Measurements from ENCODE around the gene SLC25A6. TPM values are rescaled to one million over a fixed set of nuclear protein-coding genes. Genes with fewer than 3 reads are reported as not detected.

The SLC25A6 gene
- total and polyA plus RNA-seq, 8 donors, result 188 to 398 (median 229) TPM

DNA sequence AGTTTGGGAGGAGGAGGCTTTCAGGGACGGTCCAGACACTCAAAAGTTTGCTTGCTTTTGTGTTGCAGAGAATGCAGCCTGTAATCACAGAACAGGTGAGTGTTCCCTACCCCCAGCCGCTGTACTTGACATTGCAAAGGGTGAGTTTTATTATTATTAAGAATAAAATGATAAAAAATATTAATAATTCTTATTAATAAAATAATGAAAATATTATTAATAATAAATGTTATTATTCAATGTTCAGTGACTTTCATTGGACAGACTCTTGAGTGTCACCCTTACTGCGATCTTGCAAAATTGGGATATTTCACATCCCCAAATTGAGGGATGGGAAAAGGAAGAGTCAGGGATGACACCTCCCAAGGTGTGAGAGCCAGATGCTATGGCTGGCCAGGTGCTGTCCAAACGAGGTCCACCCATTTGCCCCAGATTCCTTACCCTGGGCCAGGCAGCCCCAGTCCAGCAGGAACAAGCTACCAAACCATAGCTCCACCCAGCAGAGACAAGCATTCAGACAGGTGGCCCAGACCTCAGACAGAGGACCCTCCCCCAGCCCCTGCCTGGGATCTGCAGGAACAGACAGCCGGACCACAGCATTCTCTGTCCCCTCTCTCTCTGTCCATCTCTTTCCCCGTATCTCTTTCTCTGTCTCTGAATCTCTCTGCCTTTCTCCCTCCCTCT lies 33.0 kb downstream of the SLC25A6 start:
- Histone ChIP-seq H3K36me3 (peaks cover 0 to 9% (median 4%) of the 10 kb centered on the region in 3 donors), H3K27me3 (no peaks in the 10 kb centered on the region), H3K9me3 (no peaks in the 10 kb centered on the region), H3K4me1 (no peaks in the 10 kb centered on the region), H3K4me3 (no peak overlapping the region), H3K27ac (no peak overlapping the region)
- TF ChIP-seq, protein P1, sequence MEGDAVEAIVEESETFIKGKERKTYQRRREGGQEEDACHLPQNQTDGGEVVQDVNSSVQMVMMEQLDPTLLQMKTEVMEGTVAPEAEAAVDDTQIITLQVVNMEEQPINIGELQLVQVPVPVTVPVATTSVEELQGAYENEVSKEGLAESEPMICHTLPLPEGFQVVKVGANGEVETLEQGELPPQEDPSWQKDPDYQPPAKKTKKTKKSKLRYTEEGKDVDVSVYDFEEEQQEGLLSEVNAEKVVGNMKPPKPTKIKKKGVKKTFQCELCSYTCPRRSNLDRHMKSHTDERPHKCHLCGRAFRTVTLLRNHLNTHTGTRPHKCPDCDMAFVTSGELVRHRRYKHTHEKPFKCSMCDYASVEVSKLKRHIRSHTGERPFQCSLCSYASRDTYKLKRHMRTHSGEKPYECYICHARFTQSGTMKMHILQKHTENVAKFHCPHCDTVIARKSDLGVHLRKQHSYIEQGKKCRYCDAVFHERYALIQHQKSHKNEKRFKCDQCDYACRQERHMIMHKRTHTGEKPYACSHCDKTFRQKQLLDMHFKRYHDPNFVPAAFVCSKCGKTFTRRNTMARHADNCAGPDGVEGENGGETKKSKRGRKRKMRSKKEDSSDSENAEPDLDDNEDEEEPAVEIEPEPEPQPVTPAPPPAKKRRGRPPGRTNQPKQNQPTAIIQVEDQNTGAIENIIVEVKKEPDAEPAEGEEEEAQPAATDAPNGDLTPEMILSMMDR (IDR thresholded peaks at IDR 0.05), result no peak
- peak in 1 of 6 donors; percentile 18 for DNase-seq
- WGBS, 2 donors, result 84 to 94% methylated on average over 6 of the region's 6 CpGs
- no peak for ATAC-seq
- intact Hi-C loops (cut with DNase I), result no loop called here
- FAIRE-seq, result no peak

DNA sequence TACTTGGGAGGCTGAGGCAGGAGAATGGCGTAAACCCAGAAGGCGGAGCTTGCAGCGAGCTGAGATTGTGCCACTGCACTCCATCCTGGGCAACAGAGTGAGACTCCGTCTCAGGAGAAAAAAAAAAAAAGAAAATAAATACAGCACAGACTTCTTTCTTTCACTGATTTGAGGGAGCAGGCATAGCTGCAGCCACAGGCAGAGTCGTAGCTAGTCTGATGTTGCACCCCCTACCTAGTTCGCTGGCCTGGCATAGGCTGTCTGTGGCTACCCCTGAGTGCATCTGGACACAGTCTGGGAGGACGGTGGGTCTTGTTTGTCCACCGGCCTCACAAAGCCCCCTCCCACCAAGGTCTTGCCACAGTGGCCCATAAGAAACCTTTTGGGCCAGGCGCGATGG lies 33.9 kb downstream of the SLC25A6 start:
- H3K9me3 ChIP-seq, result no peaks in the 10 kb centered on the region
- FAIRE-seq, result no peak
- no peak overlapping the region for H3K27ac ChIP-seq
- ATAC-seq, result no peak
- TF ChIP-seq, protein P1 (IDR thresholded peaks at IDR 0.05), result no peak
- 95 to 99% methylated on average over 10 of the region's 10 CpGs for WGBS, 2 donors
- intact Hi-C loops (cut with DNase I), result no loop called here
- H3K36me3 ChIP-seq, result peaks cover 0 to 9% (median 4%) of the 10 kb centered on the region in 3 donors
- no peaks in the 10 kb centered on the region for H3K4me1 ChIP-seq
- H3K27me3 ChIP-seq, result no peaks in the 10 kb centered on the region
- DNase-seq, result peak in 1 of 6 donors; percentile 19
- H3K4me3 ChIP-seq, result no peak overlapping the region

DNA sequence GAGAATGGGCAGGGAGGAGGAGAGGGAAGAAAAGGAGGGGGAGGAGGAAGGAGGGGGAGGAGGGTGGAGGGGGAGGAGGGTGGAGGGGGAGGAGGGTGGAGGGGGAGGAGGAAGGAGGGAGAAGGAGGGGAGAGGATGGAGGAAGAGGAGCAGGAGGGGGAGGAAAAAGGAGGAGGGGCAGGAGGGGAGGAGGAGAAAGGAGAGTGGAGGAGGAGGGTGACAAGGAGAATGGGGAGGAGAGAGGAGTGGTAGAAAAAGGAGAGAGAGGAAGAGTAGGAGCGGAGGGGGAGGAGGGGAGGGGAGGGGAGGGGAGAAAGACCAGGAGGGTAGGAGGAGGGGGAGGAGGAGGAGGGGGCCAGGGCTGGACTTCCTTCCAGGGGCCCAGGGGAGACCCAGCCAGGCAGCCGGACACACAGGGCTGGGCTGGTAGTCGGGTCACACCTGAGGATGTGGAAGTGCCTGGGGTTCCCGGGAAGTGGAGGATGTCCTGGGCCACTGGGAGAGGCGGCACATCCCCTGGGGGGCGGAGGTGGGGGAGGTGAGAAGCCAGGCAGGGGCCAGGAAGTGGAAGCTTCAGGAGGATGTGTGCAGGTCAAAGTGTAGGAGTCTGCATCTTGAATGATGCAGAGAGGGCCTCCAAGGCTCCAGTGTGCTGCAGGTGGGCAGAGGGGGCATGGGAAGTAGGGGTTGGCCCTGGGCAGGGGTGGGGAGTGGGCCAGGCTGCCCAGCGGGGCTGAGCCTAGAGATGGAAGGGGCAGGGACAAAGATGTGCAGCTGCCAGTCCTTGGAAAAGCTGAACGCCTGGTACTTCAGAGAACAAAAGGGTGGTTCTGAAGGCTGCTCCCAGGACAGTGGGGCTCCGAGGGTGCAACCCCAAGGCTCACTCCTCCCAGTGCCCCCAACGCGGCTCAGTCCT lies 36.5 kb downstream of the SLC25A6 start:
- Histone ChIP-seq H3K27ac (no peak overlapping the region), H3K4me3 (no peak overlapping the region), H3K4me1 (no peaks in the 10 kb centered on the region), H3K36me3 (peaks cover 0 to 9% (median 4%) of the 10 kb centered on the region in 3 donors), H3K27me3 (no peaks in the 10 kb centered on the region), H3K9me3 (no peaks in the 10 kb centered on the region)
- TF ChIP-seq, protein P1 (IDR thresholded peaks at IDR 0.05), result no peak
- FAIRE-seq, result no peak
- peak in 1 of 6 donors; percentile 55 for DNase-seq
- intact Hi-C loops (cut with DNase I), result no loop called here
- peak in 1 of 4 donors; percentile 21 for ATAC-seq
- 42 to 55% methylated on average over 10 to 11 of the region's 11 CpGs for WGBS, 2 donors

DNA sequence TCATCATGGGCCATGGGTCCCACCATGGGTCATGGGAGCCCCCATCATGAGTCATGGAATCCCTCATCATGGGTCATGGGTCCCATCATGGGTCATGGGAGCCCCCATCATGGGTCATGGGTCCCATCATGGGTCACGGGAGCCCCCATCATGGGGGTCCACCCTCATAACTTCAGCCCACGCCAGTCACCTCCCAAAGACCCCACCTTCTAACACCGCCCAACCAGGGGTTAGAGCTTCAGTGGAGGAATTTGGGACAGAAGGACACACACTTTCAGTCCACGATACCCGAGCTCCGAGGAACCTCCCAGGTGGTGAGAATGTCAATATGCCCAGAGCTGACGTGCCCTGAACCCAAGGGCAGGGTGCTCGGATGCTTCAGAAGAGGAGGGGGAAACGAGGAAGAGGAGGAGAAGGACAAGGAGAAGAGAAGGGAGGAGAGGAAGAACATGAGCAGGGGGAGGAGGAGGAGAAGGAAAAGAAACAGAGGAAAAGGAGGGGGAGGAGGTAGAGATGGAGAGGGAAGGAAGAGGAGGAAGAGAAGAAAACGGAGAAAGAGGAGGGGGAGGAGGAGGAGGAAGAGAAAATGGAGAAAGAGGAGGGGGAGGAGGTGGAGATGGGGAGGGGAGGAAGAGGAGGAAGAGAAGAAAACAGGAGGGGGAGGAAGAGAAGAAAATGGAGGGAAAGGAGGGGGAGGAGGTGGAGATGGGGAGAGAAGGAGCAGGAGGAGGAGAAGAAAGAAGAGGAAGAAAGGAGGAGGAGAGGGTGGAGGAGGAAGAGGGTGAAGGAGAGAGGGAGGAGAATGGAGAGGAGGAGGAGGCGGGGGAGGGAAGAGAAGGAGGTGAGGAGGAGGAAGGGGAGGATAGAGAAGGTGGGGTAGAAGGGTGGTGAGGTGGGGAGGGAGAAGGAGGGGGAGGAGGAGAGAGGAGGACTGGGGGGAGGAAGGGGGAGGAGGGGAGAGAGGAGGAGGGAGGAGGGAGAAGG lies 37.6 kb downstream of the SLC25A6 start:
- Histone ChIP-seq H3K27me3 (no peaks in the 10 kb centered on the region), H3K4me1 (no peaks in the 10 kb centered on the region), H3K4me3 (no peak overlapping the region), H3K9me3 (no peaks in the 10 kb centered on the region), H3K36me3 (peaks cover 0 to 9% (median 4%) of the 10 kb centered on the region in 3 donors), H3K27ac (no peak overlapping the region)
- ATAC-seq, result peak in 1 of 4 donors; percentile 19
- 61 to 78% methylated on average over 11 of the region's 11 CpGs for WGBS, 2 donors
- peak in 1 of 6 donors; percentile 37 for DNase-seq
- TF ChIP-seq, protein P1 (IDR thresholded peaks at IDR 0.05), result no peak
- intact Hi-C loops (cut with DNase I), result no loop called here
- no peak for FAIRE-seq
